Measurements from ENCODE around the gene HSPH1.

GRCh38 chr13:31172001-31172400 lies 10.3 kb upstream of the HSPH1 start:
- TF ChIP-seq, protein P1, sequence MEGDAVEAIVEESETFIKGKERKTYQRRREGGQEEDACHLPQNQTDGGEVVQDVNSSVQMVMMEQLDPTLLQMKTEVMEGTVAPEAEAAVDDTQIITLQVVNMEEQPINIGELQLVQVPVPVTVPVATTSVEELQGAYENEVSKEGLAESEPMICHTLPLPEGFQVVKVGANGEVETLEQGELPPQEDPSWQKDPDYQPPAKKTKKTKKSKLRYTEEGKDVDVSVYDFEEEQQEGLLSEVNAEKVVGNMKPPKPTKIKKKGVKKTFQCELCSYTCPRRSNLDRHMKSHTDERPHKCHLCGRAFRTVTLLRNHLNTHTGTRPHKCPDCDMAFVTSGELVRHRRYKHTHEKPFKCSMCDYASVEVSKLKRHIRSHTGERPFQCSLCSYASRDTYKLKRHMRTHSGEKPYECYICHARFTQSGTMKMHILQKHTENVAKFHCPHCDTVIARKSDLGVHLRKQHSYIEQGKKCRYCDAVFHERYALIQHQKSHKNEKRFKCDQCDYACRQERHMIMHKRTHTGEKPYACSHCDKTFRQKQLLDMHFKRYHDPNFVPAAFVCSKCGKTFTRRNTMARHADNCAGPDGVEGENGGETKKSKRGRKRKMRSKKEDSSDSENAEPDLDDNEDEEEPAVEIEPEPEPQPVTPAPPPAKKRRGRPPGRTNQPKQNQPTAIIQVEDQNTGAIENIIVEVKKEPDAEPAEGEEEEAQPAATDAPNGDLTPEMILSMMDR (conservative IDR thresholded peaks at IDR 0.05): no peak
- TF ChIP-seq ZFX (IDR thresholded peaks at IDR 0.05): no peak

Measured in C4-2B (cell line).